HEK293T (cell line): ENCODE data around the gene PSTK.

Source experiments
- CTCF ChIA-PET: fragments of 350-600 bp; formaldehyde crosslinking; extraction: SDS; loops from one replicate; lab custom pipeline; 2021; ENCODE audit warnings: antibody characterized with exemption, inconsistent platforms; lab: Yijun Ruan, JAX
- POLR2A ChIA-PET: fragments of 350-600 bp; formaldehyde crosslinking; extraction: SDS; loops from one replicate; lab custom pipeline; 2020; ENCODE audit warnings: antibody characterized with exemption, inconsistent platforms; lab: Yijun Ruan, JAX
- DNase-seq: peaks from one replicate; pipeline ENCODE4 v3.0.0; 2012; ENCODE audit warnings: mixed read lengths; ENCODE audit errors: extremely low spot score
- ARNT ChIP-seq: fragments of 450-650 bp; IDR thresholded peaks from 2 replicates; pipeline ENCODE4 v1.6.1; 2017; ENCODE audit warnings: mild to moderate bottlenecking
- BHLHE40 ChIP-seq: fragments of 450-650 bp; IDR thresholded peaks from 2 replicates; pipeline ENCODE4 v1.6.1; 2016; ENCODE audit warnings: mild to moderate bottlenecking, moderate library complexity, borderline replicate concordance
- CTBP1 ChIP-seq: fragments of 450-650 bp; IDR thresholded peaks from 2 replicates; pipeline ENCODE4 v1.6.1; 2016; ENCODE audit warnings: borderline replicate concordance
- ELF4 ChIP-seq: fragments of 450-650 bp; IDR thresholded peaks from 2 replicates; pipeline ENCODE4 v1.6.1; 2017; ENCODE audit warnings: antibody characterized with exemption
- FOXA1 ChIP-seq: fragments of 450-650 bp; IDR thresholded peaks from 2 replicates; pipeline ENCODE4 v1.6.1; 2016; ENCODE audit warnings: mild to moderate bottlenecking
- FOXK2 ChIP-seq: fragments of 450-650 bp; IDR thresholded peaks from 2 replicates; pipeline ENCODE4 v1.6.1; 2016; ENCODE audit warnings: mild to moderate bottlenecking
- FOXM1 ChIP-seq: fragments of 450-650 bp; IDR thresholded peaks from 2 replicates; pipeline ENCODE4 v1.6.1; 2017; ENCODE audit warnings: mild to moderate bottlenecking, borderline replicate concordance
- HDGF ChIP-seq: fragments of 450-650 bp; IDR thresholded peaks from 2 replicates; pipeline ENCODE4 v1.6.1; 2017; ENCODE audit warnings: antibody characterized with exemption, borderline replicate concordance
- L3MBTL2 ChIP-seq: fragments of 450-650 bp; conservative IDR thresholded peaks from 2 replicates; pipeline ENCODE4 v1.6.1; 2016; ENCODE audit warnings: mild to moderate bottlenecking
- LEF1 ChIP-seq: fragments of 450-650 bp; IDR thresholded peaks from 2 replicates; pipeline ENCODE4 v1.6.1; 2017; ENCODE audit warnings: mild to moderate bottlenecking, borderline replicate concordance
- NFRKB ChIP-seq: fragments of 450-650 bp; IDR thresholded peaks from 2 replicates; pipeline ENCODE4 v1.6.1; 2016; ENCODE audit warnings: mild to moderate bottlenecking, moderate library complexity
- SP1 ChIP-seq: fragments of 450-650 bp; IDR thresholded peaks from 2 replicates; pipeline ENCODE4 v1.6.1; 2017
- SUZ12 ChIP-seq: fragments of 450-650 bp; IDR thresholded peaks from 2 replicates; pipeline ENCODE4 v1.6.1; 2016; ENCODE audit warnings: mild to moderate bottlenecking
- TARDBP ChIP-seq: fragments of 450-650 bp; IDR thresholded peaks from 2 replicates; pipeline ENCODE4 v1.6.1; 2016
- ZNF384 ChIP-seq: fragments of 450-650 bp; IDR thresholded peaks from 2 replicates; pipeline ENCODE4 v1.6.1; 2016
- TF ChIP-seq, protein P1 (sequence below): fragments of 450-650 bp; IDR thresholded peaks from 2 replicates; pipeline ENCODE4 v1.6.1; 2016

The PSTK gene

DNA sequence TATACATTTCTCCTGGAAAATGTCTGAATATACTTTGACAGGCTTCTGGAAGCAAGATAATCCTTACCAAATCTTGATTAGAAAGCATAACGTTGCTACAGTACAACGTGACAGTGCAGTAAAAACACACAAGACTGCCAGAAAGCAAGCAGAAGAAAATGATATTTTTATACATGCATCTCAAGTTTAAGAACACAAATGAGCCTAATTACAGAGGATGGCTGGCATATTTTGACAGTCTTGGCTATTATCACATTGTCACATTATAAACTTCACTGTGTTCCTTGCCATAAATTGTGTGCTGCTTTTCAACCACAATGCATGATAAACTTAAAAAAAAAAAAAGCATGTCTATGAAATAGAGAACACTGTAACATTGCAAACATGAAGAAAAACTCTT is 24.1 kb downstream of the PSTK start:
- ChIA-PET CTCF (no interaction called here), POLR2A (no interaction called here)
- TF ChIP-seq TARDBP (no peak), HDGF (no peak), LEF1 (no peak), NFRKB (no peak), SP1 (no peak), ARNT (no peak), FOXA1 (no peak), L3MBTL2 (no peak), BHLHE40 (no peak)
- no peak for DNase-seq

DNA sequence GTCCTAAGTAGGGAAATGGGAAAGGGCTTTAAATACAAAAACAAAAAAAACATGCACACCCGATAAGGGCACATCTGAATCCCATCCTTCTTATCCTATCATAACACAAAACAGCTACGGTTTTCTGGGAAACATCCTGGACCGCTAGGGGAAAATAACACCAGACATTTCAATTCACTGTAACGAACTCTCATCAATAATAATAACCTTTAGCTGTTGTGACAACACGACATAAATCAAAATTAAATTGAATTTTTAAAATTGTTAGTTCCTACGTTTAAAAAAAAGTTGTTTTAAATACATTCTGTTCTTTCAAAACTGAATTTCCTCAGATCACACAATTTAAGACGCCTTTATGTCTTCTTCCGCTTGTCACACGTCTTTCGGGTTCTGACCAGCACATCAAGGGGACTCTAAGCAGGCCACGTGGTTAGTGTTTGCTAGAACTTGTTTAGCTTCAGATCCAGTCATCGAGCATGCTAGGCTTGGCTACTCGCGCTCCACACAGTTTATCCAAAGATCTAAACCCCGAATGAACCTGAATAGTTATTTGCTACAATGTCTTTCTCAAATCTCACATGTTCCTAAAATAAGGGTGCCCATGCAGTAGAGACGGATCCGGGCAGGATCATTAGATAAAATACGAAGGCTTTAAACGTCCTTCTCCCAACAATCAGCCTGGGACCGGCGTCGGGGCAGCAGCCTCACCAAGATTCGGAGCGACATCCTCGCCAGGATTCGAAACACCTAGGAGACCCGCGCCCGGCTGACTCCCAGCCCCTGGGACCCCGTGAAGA is 27.6 kb downstream of the PSTK start:
- TF ChIP-seq ELF4 (no peak), CTBP1 (no peak), ZNF384 (no peak), LEF1 (no peak), SUZ12 (no peak), FOXM1 (no peak), NFRKB (no peak), HDGF (no peak), BHLHE40 (no peak), SP1 (no peak), ARNT (no peak), FOXK2 (no peak), TARDBP (no peak), FOXA1 (no peak), L3MBTL2 (peak; percentile 67)
- TF ChIP-seq, protein P1, sequence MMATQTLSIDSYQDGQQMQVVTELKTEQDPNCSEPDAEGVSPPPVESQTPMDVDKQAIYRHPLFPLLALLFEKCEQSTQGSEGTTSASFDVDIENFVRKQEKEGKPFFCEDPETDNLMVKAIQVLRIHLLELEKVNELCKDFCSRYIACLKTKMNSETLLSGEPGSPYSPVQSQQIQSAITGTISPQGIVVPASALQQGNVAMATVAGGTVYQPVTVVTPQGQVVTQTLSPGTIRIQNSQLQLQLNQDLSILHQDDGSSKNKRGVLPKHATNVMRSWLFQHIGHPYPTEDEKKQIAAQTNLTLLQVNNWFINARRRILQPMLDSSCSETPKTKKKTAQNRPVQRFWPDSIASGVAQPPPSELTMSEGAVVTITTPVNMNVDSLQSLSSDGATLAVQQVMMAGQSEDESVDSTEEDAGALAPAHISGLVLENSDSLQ: peak; percentile 70
- POLR2A ChIA-PET: interaction anchor here (0.8 to 3.3 kb wide), 7 partner anchors 9 to 146 kb away, joined by 3 to 22 read pairs (median 5); partner anchors contain the start of genes BUB3 and PSTK
- CTCF ChIA-PET: interaction anchor here (0.5 to 1.1 kb wide), 3 partner anchors 8 to 27 kb away, joined by 3 to 4 read pairs (median 4); no protein-coding TSS in a partner anchor
- DNase-seq: peak; percentile 50

DNA sequence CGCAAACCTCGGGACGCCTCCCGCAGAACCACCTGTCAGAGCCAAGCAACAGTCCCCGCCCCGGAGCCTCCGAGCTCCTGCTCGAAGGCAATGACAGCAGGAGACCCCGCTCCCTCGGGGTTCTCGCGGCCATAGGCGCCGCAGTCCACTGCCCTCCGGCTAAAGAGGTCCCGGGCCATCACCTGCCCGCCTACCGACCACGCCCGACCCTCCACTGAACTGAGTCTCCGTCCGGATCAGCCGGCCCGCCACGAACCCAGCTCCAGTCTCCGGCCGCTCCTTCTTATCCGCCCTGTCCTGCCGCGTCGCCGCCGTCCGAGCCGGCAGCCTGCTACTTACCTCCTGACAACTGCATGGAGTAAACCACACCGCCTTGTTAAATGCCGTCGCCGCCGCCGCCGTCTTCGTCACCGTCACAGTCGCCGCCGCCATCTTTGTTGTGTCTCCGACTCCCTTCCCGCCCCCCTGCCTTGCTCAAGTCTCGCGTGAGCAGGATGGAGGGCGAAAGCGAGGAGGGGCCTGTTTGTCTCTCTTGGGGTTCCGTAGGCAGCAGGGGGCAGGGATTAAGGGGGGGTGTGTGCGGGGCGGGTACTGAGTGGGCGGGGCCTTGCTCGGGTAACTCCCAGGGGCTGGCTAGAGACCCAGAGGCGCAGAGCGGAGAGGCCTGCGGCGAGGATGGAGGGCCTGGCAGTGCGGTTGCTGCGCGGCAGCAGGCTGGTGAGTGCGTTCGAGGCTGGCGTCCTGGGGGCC is 28.3 kb downstream of the PSTK start, which contains the start of the genes ACADSB and IKZF5:
Gene ACADSB (plus strand): TSS at position 652 of the 750 bp plus-strand sequence. CDS start 24 bp downstream, at position 676.
Gene IKZF5 (minus strand): TSS at position 441 of the 750 bp plus-strand sequence. CDS start 10,170 bp downstream, outside the sequence.
- CTCF ChIA-PET: no interaction called here
- DNase-seq: peak; percentile 99
- POLR2A ChIA-PET: interaction anchor here (0.8 to 3.3 kb wide), 6 partner anchors 10 to 30 kb away, joined by 3 to 22 read pairs (median 5); partner anchors contain the start of gene PSTK

DNA sequence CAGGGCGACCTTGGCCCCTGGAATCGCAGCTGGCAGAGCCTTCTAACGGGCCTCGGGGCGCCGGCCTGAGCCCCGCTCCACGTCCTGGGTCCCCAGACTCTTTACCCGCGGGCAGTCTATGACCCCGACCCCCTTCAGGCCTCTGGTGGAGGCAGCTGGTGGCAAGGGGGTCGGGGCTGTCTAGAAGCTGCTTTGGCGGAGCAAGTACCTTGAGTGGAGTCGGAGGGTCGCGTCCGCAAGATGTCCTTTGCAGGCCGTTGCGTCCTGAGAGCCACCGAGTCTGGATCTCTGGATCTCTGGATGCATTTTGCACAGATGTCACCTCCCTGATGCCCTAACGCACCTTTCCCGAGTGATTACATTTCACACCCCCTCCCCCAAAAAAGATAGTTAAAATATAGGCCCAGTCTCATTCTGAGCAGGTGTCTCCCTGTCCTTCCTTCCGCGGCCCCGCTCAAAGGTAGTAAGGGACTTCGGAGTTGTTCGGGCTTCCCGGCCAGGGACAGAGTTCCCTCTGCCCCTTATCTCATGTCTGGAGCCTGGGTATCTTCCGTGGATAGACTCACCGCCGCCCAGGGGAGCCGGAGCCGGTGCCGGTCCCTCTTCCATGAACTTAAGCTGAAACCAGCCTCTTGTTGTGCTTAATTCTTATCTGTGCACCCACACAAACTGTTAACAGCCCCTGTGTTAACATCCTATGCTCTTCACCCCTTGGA is 29.1 kb downstream of the PSTK start:
- ChIA-PET POLR2A (interaction anchor here (2.4 to 3.3 kb wide), 2 partner anchors 11 to 28 kb away, joined by 14 to 22 read pairs; partner anchors contain the start of gene PSTK), CTCF (no interaction called here)
- DNase-seq: peak; percentile 46
- no peak for TF ChIP-seq LEF1
- no peak for TF ChIP-seq CTBP1
- no peak for TF ChIP-seq BHLHE40
- TF ChIP-seq ZNF384: no peak
- TF ChIP-seq HDGF: no peak
- no peak for TF ChIP-seq SUZ12
- TF ChIP-seq FOXM1: no peak
- TF ChIP-seq, protein P1: no peak
- TF ChIP-seq ELF4: no peak
- TF ChIP-seq NFRKB: no peak
- no peak for TF ChIP-seq SP1
- no peak for TF ChIP-seq ARNT
- TF ChIP-seq TARDBP: no peak
- no peak for TF ChIP-seq L3MBTL2
- TF ChIP-seq FOXK2: no peak
- no peak for TF ChIP-seq FOXA1

More for the DNA sequence above, 28.3 kb downstream of the PSTK start, which contains the start of the genes ACADSB and IKZF5:
- TF ChIP-seq, protein P1: no peak
- TF ChIP-seq BHLHE40 (no peak), SP1 (peak; percentile 81), FOXM1 (no peak), NFRKB (peak; percentile 82), HDGF (no peak), ELF4 (peak; percentile 53; the same call in 1 of the 2 replicates), TARDBP (no peak), L3MBTL2 (peak; percentile 89), FOXK2 (0 out of 2 replicates have a peak, but pooled peaks have one; percentile 22), LEF1 (no peak)
